ENCODE data around the gene MAP3K2.

- TF ChIP-seq ZNF207 (IDR thresholded peaks at IDR 0.05; ENCODE audit: borderline replicate concordance): no peak
- no peak for TF ChIP-seq CREB1 (IDR thresholded peaks at IDR 0.05; ENCODE audit: low read depth)
- no peak for TF ChIP-seq CTCF (IDR thresholded peaks at IDR 0.05 in 2 of 3, conservative IDR thresholded peaks at IDR 0.05 in 1 of 3; ENCODE audit: control insufficient read depth in 2 of 3, extremely low read depth in 1 of 3, insufficient read depth in 1 of 3, low read depth in 3 of 3, low read length in 3 of 3)
Observed at GRCh38 chr2:127309468-127309867, 78.3 kb downstream of the MAP3K2 start.
